Tibial nerve (tissue), 4 donors: ENCODE measurements around the gene SMIM41. TPM values are rescaled to one million over a fixed set of nuclear protein-coding genes. Genes with fewer than 3 reads are reported as not detected.

ENCODE experiments used
- DNase-seq, 2 donors: peaks; one replicate each; pipeline ENCODE4 v3.0.0-alpha.2; 2019; ENCODE audit warnings: low spot score in 2 of 2
- H3K27ac ChIP-seq, 4 donors: fragments of 200-600 bp; sonication (generic) in 3 of 4; one replicate each; pipeline ENCODE4 v1.5.1; 2017 to 2019; ENCODE audit warnings: mild to moderate bottlenecking in 1 of 4
- H3K27me3 ChIP-seq, 2 donors: fragments of 200-600 bp; sonication (generic) in 1 of 2; one replicate each; pipeline versions ENCODE4 v1.5.1 to v1.6.0; 2017 to 2019
- H3K36me3 ChIP-seq, 3 donors: fragments of 200-600 bp; sonication (generic); one replicate each; pipeline ENCODE4 v1.5.1; 2018 to 2019
- H3K4me1 ChIP-seq, 4 donors: fragments of 200-600 bp; sonication (generic) in 3 of 4; one replicate each; pipeline ENCODE4 v1.5.1; 2017 to 2019
- H3K4me3 ChIP-seq, 4 donors: fragments of 200-600 bp; sonication (generic) in 3 of 4; one replicate each; pipeline ENCODE4 v1.5.1; 2017 to 2019; ENCODE audit warnings: mild to moderate bottlenecking in 1 of 4, moderate library complexity in 1 of 4
- H3K9me3 ChIP-seq, 4 donors: fragments of 200-600 bp; sonication (generic) in 3 of 4; one replicate each; pipeline ENCODE4 v1.5.1; 2017 to 2019
- CTCF ChIP-seq, 5 experiments: fragments of 200-600 bp in 3 of 5; fragments of 450-650 bp in 2 of 5; sonication (generic) in 3 of 5; IDR thresholded peaks; one replicate each; pipeline ENCODE4 v1.5.1; 2016 to 2019; ENCODE audit warnings: antibody characterized with exemption in 5 of 5, mild to moderate bottlenecking in 3 of 5, moderate library complexity in 2 of 5
- EP300 ChIP-seq, 2 donors: sonication (generic); formaldehyde crosslinking; IDR thresholded peaks; one replicate each; pipeline ENCODE4 v1.6.1; 2017; ENCODE audit warnings: antibody characterized with exemption in 2 of 2, mild to moderate bottlenecking in 1 of 2
- POLR2A ChIP-seq, 2 donors: fragments of 450-650 bp; IDR thresholded peaks; one replicate each; pipeline ENCODE4 v1.6.1; 2017; ENCODE audit warnings: antibody characterized with exemption in 2 of 2, mild to moderate bottlenecking in 2 of 2, moderate library complexity in 2 of 2
- WGBS, 2 donors: methylation state at CpG; one replicate each; pipeline ENCODE4 v1.1.5; 2018; 5-methylcytosine and 5-hydroxymethylcytosine counted together
- total RNA-seq, 4 donors: library from RNA; depleted of rRNA; stranded (reverse); fragments of >200 nt; gene quantifications; one replicate each; pipeline ENCODE4 v1.1.0, GENCODE V29; 2016

The SMIM41 gene
- total RNA-seq, 4 donors from 2014 or later: 16.5 to 78.7 (median 39.3) TPM

GRCh38 chr12:52149651-52150241, 70.2 kb downstream of the SMIM41 start:
- Histone ChIP-seq H3K4me3 (no peak overlapping the region), H3K27ac (peak overlapping the region in 3 of 4 donors; percentile 78 to 91 (median 91)), H3K9me3 (no peaks in the 10 kb centered on the region), H3K4me1 (peaks cover 0 to 64% (median 41%) of the 10 kb centered on the region in 4 donors), H3K27me3 (peaks cover 0 to 2% of the 10 kb centered on the region in 2 donors), H3K36me3 (no peaks in the 10 kb centered on the region)
- TF ChIP-seq CTCF (IDR thresholded peaks at IDR 0.05) (no peak), EP300 (IDR thresholded peaks at IDR 0.05) (no peak), POLR2A (IDR thresholded peaks at IDR 0.05) (no peak)
- 49 to 74% methylated on average over 4 to 5 of the region's 5 CpGs for WGBS, 2 donors
- no peak for DNase-seq

GRCh38 chr12:52151153-52151836, 71.8 kb downstream of the SMIM41 start:
- no peaks in the 10 kb centered on the region for H3K36me3 ChIP-seq
- no peak overlapping the region for H3K4me3 ChIP-seq
- peak overlapping the region in 1 of 4 donors; percentile 79 for H3K27ac ChIP-seq
- H3K27me3 ChIP-seq: peaks cover 0 to 2% of the 10 kb centered on the region in 2 donors
- TF ChIP-seq CTCF (IDR thresholded peaks at IDR 0.05) (no peak), POLR2A (IDR thresholded peaks at IDR 0.05) (no peak), EP300 (IDR thresholded peaks at IDR 0.05) (no peak)
- no peak for DNase-seq
- no peaks in the 10 kb centered on the region for H3K9me3 ChIP-seq
- H3K4me1 ChIP-seq: peaks cover 0 to 56% (median 41%) of the 10 kb centered on the region in 4 donors
- 85 to 88% methylated on average over 8 to 9 of the region's 10 CpGs for WGBS, 2 donors

GRCh38 chr12:52151837-52152783, 72.6 kb downstream of the SMIM41 start:
- peak in 1 of 2 donors; percentile 37 for DNase-seq
- 24 to 48% methylated on average over 5 to 51 of the region's 63 CpGs for WGBS, 2 donors
- peak overlapping the region; percentile 23 to 79 (median 46) for H3K27ac ChIP-seq

GRCh38 chr12:52152905-52153317, 73.4 kb downstream of the SMIM41 start:
- DNase-seq: no peak
- Histone ChIP-seq H3K27me3 (peaks cover 0 to 2% of the 10 kb centered on the region in 2 donors), H3K4me3 (no peak overlapping the region), H3K27ac (no peak overlapping the region), H3K4me1 (peaks cover 0 to 39% (median 28%) of the 10 kb centered on the region in 4 donors), H3K9me3 (no peaks in the 10 kb centered on the region), H3K36me3 (no peaks in the 10 kb centered on the region)
- 74 to 81% methylated on average over 4 to 5 of the region's 5 CpGs for WGBS, 2 donors
- TF ChIP-seq POLR2A (IDR thresholded peaks at IDR 0.05) (no peak), EP300 (IDR thresholded peaks at IDR 0.05) (no peak), CTCF (IDR thresholded peaks at IDR 0.05) (no peak)

More at GRCh38 chr12:52151837-52152783, 72.6 kb downstream of the SMIM41 start:
- no peaks in the 10 kb centered on the region for H3K9me3 ChIP-seq
- H3K4me3 ChIP-seq: peak overlapping the region; percentile 17 to 52 (median 32)
- peaks cover 0 to 2% of the 10 kb centered on the region in 2 donors for H3K27me3 ChIP-seq
- TF ChIP-seq EP300 (IDR thresholded peaks at IDR 0.05) (no peak), CTCF (IDR thresholded peaks at IDR 0.05) (peak; percentile 81 to 94 (median 90)), POLR2A (IDR thresholded peaks at IDR 0.05) (no peak)
- H3K4me1 ChIP-seq: peaks cover 0 to 47% (median 35%) of the 10 kb centered on the region in 4 donors
- no peaks in the 10 kb centered on the region for H3K36me3 ChIP-seq
